GM18505 (cell line): ENCODE results near the gene EBLN2.

Experiments
- ATAC-seq: cut with Tn5 transposase; IDR thresholded peaks from one replicate; pipeline ENCODE4 v1.9.1; 2021; ENCODE audit not compliant: unreplicated experiment
- POLR2A ChIP-seq: IDR thresholded peaks from 4 replicates; pipeline ENCODE4 v1.6.1; 2011; ENCODE audit warnings: borderline replicate concordance; ENCODE audit not compliant: insufficient read depth, insufficient read length; ENCODE audit errors: extremely low read depth

Gene EBLN2

GRCh38 chr3:73061416-73061815, at the start of gene EBLN2:
Gene EBLN2 (plus strand): TSS chr3:73061659. CDS start chr3:73062082, 423 bp downstream.
- no peak for ATAC-seq
- TF ChIP-seq POLR2A, result no peak

DNA sequence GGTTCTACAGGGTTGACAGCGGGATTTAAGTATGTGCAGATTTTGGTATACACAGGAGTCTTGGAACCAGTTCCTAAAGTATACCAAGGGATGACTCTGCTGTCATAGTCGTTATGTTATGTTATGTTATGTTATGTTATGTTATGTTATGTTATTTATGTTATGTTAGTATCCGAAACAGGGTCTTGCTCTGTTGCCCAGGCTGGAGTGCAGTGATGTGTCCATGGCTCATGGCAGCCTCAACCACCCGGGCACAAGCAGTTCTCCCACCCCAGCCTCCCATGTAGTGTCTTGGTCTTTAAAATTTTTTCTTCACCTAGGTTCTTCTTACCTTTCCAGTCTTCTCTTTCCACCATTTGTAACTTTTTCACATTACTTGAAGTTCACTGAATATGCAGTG, 43.2 kb upstream of the EBLN2 start:
- no peak for TF ChIP-seq POLR2A
- ATAC-seq, result no peak

DNA sequence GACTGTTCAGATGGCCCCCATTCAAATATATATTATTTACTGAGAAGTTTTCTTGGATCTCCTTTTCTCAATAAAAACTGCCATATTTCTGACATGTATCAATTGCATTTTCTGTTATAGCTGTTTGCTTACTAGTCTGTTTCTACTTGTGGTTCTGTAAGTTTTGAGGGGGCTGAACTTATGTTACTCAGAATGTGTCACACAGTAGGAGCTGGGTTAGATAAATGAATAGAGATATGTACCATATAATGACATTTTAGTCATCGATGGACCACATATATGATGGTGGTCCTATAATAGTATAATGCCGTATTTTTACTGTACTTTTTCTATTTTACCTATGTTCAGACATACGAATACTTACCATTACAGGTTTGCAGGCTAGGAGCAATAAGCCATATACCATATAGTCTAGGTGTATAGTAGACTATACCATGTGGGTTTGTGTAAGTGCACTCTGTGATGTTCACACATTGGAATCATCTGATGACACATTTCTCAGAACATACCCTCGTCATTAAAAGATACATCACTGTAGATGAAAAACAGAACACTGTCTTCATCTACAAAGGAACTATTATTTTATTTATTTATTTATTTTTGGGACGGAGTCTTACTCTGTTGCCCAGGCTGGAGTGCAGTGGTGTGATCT, 42.5 kb upstream of the EBLN2 start:
- ATAC-seq, result no peak
- TF ChIP-seq POLR2A, result no peak

DNA sequence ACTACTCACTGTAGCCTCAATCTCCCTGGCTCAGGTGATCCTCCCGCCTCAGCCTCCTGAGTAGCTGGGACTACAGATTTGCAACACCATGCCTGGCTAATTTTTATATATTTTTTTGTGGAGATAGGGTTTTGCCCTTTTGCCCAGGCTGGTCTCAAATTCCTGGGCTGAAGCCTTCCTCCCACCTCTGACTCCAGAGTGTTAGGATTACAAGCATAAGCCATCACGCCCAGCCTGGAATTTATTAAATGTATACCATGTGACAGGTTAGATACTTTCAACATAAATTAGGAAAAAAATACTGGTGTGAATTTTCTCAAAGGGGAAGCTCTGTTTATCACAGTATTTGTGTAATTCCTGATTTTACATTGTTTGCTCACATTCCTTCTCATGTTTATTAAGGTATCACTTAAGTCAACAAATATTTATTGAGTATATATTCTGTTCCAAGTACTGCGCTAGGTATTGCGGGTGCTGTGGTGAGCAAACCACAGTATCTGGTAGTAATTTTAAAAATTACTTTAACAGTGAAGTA, 40.1 kb upstream of the EBLN2 start:
- ATAC-seq, result no peak
- no peak for TF ChIP-seq POLR2A

DNA sequence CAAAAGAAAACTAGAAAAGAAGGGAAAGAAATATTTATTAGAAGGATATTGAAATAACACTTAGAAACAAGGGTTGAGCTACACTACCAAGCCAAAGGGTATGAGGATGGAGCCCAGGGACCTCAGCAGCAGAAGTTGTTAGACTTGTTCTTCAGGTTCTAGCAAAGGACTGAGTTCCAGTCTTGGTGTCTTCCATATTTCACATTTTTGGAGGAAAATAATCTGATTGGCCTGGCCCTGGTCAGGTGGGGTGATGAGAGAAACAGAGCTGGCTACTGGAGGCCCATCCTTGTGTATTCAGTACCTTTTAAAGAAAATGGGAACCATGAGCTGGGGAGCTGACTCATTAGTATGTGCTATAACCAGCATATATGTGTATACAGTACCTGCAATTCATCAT, 36.6 kb upstream of the EBLN2 start:
- no peak for ATAC-seq

GRCh38 chr3:73026111-73026759, 35.2 kb upstream of the EBLN2 start:
- TF ChIP-seq POLR2A, result no peak
- no peak for ATAC-seq

More for the DNA sequence above, 36.6 kb upstream of the EBLN2 start:
- TF ChIP-seq POLR2A, result no peak

GRCh38 chr3:73026760-73027113, 34.7 kb upstream of the EBLN2 start:
- TF ChIP-seq POLR2A, result no peak
- ATAC-seq, result no peak

DNA sequence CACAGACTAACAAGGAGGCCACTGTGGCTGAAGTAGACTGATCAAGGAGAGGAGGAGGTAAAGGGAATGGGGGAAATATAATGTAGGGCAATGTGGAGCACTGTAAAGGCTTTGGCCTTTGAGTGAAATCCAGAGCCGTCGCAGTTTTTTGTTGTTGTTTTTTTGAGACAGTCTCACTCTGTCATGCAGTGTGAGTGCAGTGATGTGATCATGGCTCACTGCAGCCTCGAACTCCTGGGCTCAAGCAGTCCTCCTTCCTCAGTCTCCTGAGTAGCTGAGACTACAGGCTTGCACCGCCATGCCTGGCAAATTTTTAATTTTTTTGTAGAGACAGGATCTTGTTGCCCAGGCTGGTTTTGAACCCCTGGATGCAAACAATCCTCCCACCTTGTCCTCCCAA, 32.7 kb upstream of the EBLN2 start:
- TF ChIP-seq POLR2A, result no peak
- no peak for ATAC-seq

DNA sequence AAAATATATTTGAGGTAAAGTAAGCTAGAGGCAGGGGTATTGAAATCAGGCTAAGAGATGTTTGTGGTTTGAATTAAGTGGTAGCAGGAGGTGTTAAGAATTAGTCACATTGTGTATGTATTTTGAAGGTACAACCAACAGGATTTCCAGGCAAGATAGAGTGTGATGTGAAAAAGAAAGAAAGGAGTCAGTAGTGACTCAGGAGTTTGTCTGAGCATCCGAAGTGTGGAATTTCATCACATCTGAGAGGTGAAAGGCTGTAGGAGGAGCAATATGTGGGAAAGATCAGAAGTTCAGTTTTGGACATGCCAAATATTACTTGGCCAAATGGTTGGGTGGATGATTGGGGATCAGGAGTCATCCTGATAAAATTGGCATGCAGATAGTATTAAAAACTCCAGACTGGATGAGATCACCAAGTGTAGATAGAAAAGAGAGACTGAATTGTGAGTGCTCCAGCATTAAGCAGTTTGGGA, 32.1 kb upstream of the EBLN2 start:
- no peak for ATAC-seq
- no peak for TF ChIP-seq POLR2A

DNA sequence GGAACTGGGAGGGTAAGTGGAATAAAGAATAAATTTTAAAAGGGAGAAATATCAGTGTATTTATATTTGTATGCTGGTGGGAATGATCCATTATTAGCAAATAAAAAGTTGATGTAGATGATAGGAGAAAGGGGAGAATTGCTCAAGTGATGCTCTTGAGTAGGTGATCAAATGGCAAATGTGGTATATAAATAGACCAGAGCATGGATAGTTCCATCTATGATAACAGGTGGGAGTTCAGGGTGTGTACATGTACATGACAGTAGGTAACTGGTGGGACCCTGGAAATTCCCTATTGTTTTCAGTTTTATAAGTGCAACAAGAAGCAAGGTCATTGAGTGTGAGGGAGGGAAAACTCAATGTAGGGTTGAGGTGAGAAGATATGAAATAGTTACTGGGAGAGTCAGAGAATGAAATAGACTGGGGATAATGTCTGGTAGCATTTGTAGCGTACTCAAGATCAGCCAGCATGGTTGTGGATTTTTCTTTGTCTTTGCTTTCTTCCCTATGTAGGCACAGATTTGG, 31.3 kb upstream of the EBLN2 start:
- ATAC-seq, result no peak
- no peak for TF ChIP-seq POLR2A

DNA sequence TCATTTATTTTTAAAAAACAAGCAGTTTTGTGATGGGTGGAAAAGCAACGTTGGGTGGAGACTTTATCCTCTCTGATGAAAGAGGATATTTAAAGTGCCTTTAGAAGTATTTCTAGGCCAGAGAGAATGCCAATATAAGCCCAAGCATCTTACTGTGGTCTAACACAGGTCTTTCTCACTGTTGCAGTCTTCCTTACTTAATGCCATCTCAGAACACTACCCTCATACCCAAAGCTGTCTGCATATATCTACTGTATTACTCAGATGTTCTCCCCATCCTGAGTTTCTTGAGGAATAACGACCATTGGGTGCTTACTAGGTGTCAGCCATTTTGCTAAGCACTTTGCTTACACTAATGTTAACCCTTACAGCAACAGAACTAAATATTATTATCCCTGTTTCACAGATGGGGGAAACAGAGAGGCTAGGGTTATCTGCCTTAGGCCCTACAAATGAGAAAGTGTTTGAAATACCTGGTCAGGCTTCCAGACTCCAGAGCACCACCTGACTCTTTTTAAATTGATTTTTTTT, 29.8 kb upstream of the EBLN2 start:
- no peak for TF ChIP-seq POLR2A
- ATAC-seq, result no peak

- no peak for ATAC-seq
- TF ChIP-seq POLR2A, result no peak
Measured at GRCh38 chr3:73036694-73037591, 24.5 kb upstream of the EBLN2 start.

DNA sequence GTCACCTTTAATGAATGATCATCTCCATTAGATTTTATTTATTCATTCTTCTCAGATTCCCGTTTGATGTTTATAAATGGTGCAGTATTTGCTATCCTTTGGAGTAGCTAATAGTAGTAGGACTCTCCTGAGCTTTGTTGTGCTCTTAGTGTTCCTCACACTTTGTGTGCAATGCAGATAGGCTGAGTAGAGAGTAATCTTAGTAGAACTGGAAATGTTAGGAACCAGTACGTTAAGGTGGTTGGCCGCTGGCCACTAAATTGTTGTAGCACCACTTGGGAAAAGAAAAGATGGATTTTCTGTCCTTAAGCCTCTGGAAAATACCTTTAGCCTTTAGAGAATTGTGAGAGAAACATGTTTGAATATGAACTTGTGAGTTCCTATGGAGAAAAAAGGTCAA, 19.9 kb upstream of the EBLN2 start:
- TF ChIP-seq POLR2A, result no peak

DNA sequence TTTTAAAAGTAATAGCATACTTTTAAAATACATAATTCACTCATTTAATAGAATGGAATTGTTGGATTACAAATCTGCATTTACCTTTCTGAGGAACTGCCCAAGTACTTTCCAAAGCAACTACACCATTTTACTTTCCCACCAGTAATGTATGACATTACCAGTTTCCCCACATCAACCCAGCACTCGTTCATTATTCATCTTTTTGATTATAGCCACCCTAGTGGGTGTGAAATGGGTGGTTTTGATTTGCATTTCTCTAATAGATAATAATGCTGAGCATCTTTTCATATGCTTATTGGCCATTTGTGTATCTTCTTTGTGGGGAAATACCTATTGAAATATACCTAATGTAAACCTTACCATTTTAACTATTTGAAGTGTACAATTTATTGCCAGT, 18.0 kb upstream of the EBLN2 start:
- TF ChIP-seq POLR2A, result no peak
- ATAC-seq, result no peak

More for the DNA sequence above, 19.9 kb upstream of the EBLN2 start:
- ATAC-seq, result no peak

GRCh38 chr3:73045391-73045790, 16.1 kb upstream of the EBLN2 start:
- no peak for TF ChIP-seq POLR2A
- no peak for ATAC-seq
